Measurements from ENCODE around the gene BPIFB2. TPM values are rescaled to one million over a fixed set of nuclear protein-coding genes. Genes with fewer than 3 reads are reported as not detected.
"Not testable (repeated sequence)": the region's sequence is repeated elsewhere in the genome, so short reads cannot be mapped to it uniquely, and the experiment has no call there.

BPIFB2 gene
- total RNA-seq, 1 experiment from 2014 or later: 0.15 TPM

GRCh38 chr20:32974204-32975064, 33.1 kb upstream of the BPIFB2 start:
- RAD21 ChIA-PET (ENCODE audit: low non-redundant PET in 1 of 2, low total read pairs in 2 of 2, uncharacterized antibody in 2 of 2, unreplicated experiment in 2 of 2); H3K4me3 ChIP-seq (replicated peaks in 1 of 2; ENCODE audit: low read depth in 1 of 2, low read length in 2 of 2); DNase-seq (ENCODE audit: low read depth, low spot score); H3K36me3 ChIP-seq (ENCODE audit: control insufficient read depth in 1 of 2, insufficient read depth in 2 of 2, low read length in 2 of 2); H3K79me2 ChIP-seq (ENCODE audit: insufficient read depth, low read length); H3K4me1 ChIP-seq (ENCODE audit: control insufficient read depth in 1 of 2, insufficient read depth in 2 of 2, low read length in 2 of 2); H2AFZ ChIP-seq (ENCODE audit: low read depth, low read length, poor library complexity, severe bottlenecking); H3K9ac ChIP-seq (ENCODE audit: low read length); BruUV-seq (replicated peaks); H3K27me3 ChIP-seq (ENCODE audit: insufficient read depth, low read length); CTCF ChIA-PET; POLR2A ChIA-PET; H3K4me2 ChIP-seq (ENCODE audit: low read length); H3K9me3 ChIP-seq (ENCODE audit: control insufficient read depth in 1 of 2, insufficient read depth in 1 of 2, low read depth in 1 of 2, low read length in 2 of 2); intact Hi-C loops (cut with micrococcal nuclease); H4K20me1 ChIP-seq (ENCODE audit: insufficient read depth); H3K27ac ChIP-seq (ENCODE audit: low read depth, low read length); H3K9me2 ChIP-seq (ENCODE audit: insufficient read depth); ATAC-seq: not testable (repeated sequence)

GRCh38 chr20:32975121-32975520, 32.4 kb upstream of the BPIFB2 start:
- intact Hi-C loops (cut with micrococcal nuclease); BruUV-seq (replicated peaks); H3K4me2 ChIP-seq (ENCODE audit: low read length): not testable (repeated sequence)

More at GRCh38 chr20:32975121-32975520, 32.4 kb upstream of the BPIFB2 start:
- H3K27me3 ChIP-seq (ENCODE audit: insufficient read depth, low read length); RAD21 ChIA-PET (ENCODE audit: low non-redundant PET in 1 of 2, low total read pairs in 2 of 2, uncharacterized antibody in 2 of 2, unreplicated experiment in 2 of 2); H4K20me1 ChIP-seq (ENCODE audit: insufficient read depth); H3K36me3 ChIP-seq (ENCODE audit: control insufficient read depth in 1 of 2, insufficient read depth in 2 of 2, low read length in 2 of 2); DNase-seq (ENCODE audit: low read depth, low spot score); H3K4me1 ChIP-seq (ENCODE audit: control insufficient read depth in 1 of 2, insufficient read depth in 2 of 2, low read length in 2 of 2); CTCF ChIA-PET; H3K79me2 ChIP-seq (ENCODE audit: insufficient read depth, low read length); H3K27ac ChIP-seq (ENCODE audit: low read depth, low read length); H3K9me2 ChIP-seq (ENCODE audit: insufficient read depth); H2AFZ ChIP-seq (ENCODE audit: low read depth, low read length, poor library complexity, severe bottlenecking); H3K9me3 ChIP-seq (ENCODE audit: control insufficient read depth in 1 of 2, insufficient read depth in 1 of 2, low read depth in 1 of 2, low read length in 2 of 2); ATAC-seq; H3K9ac ChIP-seq (ENCODE audit: low read length); POLR2A ChIA-PET; H3K4me3 ChIP-seq (replicated peaks in 1 of 2; ENCODE audit: low read depth in 1 of 2, low read length in 2 of 2): not testable (repeated sequence)

All from HCT116 (cell line).